Posterior cingulate gyrus (tissue), 11 donors: ENCODE results near the gene SCN1A.
"Not testable (repeated sequence)": the region's sequence is repeated elsewhere in the genome, so short reads cannot be mapped to it uniquely, and the experiment has no call there.

ENCODE experiments used
- DNase-seq, 10 donors: peaks; one replicate each; pipeline versions ENCODE4 v3.0.0 to v3.0.0-alpha.2; 2020 to 2021; ENCODE audit warnings: mixed read lengths in 3 of 10
- intact Hi-C: fragments of 100-400 bp; cut with DNase I; formaldehyde crosslinking; loops from one replicate; pipeline ENCODE4 v1.15.1; 2023

Gene SCN1A

GRCh38 chr2:166000401-166000800, 127.4 kb downstream of the SCN1A start:
- intact Hi-C loops, result no loop called here
- DNase-seq, result no peak

- intact Hi-C loops, result no loop called here
- DNase-seq, result no peak
Observed at GRCh38 chr2:165990846-165991245, 137.0 kb downstream of the SCN1A start.

- DNase-seq, result no peak
Observed at GRCh38 chr2:165989851-165990250, 138.0 kb downstream of the SCN1A start.

GRCh38 chr2:165985120-165985519, 142.7 kb downstream of the SCN1A start:
- no peak for DNase-seq
- intact Hi-C loops, result no loop called here

More at GRCh38 chr2:165989851-165990250, 138.0 kb downstream of the SCN1A start:
- intact Hi-C loops, result no loop called here

GRCh38 chr2:165972161-165972560, 155.7 kb downstream of the SCN1A start:
- DNase-seq, result peak in 1 of 10 donors; percentile 5
- intact Hi-C loops, result not testable (repeated sequence)

- no peak for DNase-seq
Observed at GRCh38 chr2:165970663-165971062, 157.2 kb downstream of the SCN1A start.

GRCh38 chr2:165969227-165969626, 158.6 kb downstream of the SCN1A start:
- DNase-seq, result no peak
- intact Hi-C loops, result no loop called here

More at GRCh38 chr2:165970663-165971062, 157.2 kb downstream of the SCN1A start:
- intact Hi-C loops, result no loop called here

- intact Hi-C loops, result no loop called here
- peak in 1 of 10 donors; percentile 17 for DNase-seq
Observed at GRCh38 chr2:165967746-165968145, 160.1 kb downstream of the SCN1A start.

- intact Hi-C loops, result no loop called here
- no peak for DNase-seq
Observed at GRCh38 chr2:165961818-165962217, 166.0 kb downstream of the SCN1A start.

GRCh38 chr2:165959371-165959770, 168.4 kb downstream of the SCN1A start:
- intact Hi-C loops, result loop anchor here (10.0 kb wide), 1 partner anchor 225 kb away; no protein-coding TSS in a partner anchor
- no peak for DNase-seq

- intact Hi-C loops, result loop anchor here (10.0 kb wide), 1 partner anchor 226 kb away; no protein-coding TSS in a partner anchor
- DNase-seq, result no peak
Observed at GRCh38 chr2:165958313-165958960, 169.4 kb downstream of the SCN1A start.

GRCh38 chr2:165957030-165957675, 170.7 kb downstream of the SCN1A start:
- intact Hi-C loops, result loop anchor here (10.0 kb wide), 1 partner anchor 228 kb away; no protein-coding TSS in a partner anchor
- peak in 2 of 10 donors; percentile 62 to 71 for DNase-seq

GRCh38 chr2:165953655-165954606, 173.9 kb downstream of the SCN1A start, which contains the start of gene TTC21B:
Gene TTC21B (minus strand): TSS chr2:165953776. CDS start chr2:165953705, 71 bp downstream.
- peak; percentile 91 to 99 (median 96) for DNase-seq
- intact Hi-C loops, result loop anchor here (2.0 to 10.0 kb wide), 2 partner anchors 175 to 231 kb away; partner anchors contain the start of gene SCN1A

GRCh38 chr2:165953306-165953654, 174.5 kb downstream of the SCN1A start:
- DNase-seq, result no peak
- intact Hi-C loops, result loop anchor here (2.0 to 10.0 kb wide), 2 partner anchors 176 to 232 kb away; partner anchors contain the start of gene SCN1A

- intact Hi-C loops, result loop anchor here (2.0 to 10.0 kb wide), 2 partner anchors 176 to 232 kb away; partner anchors contain the start of gene SCN1A
- DNase-seq, result no peak
Observed at GRCh38 chr2:165952741-165953211, 175.0 kb downstream of the SCN1A start.

GRCh38 chr2:165952085-165952484, 175.7 kb downstream of the SCN1A start:
- intact Hi-C loops, result loop anchor here (2.0 to 10.0 kb wide), 2 partner anchors 177 to 233 kb away; partner anchors contain the start of gene SCN1A
- DNase-seq, result no peak

- intact Hi-C loops, result loop anchor here (10.0 kb wide), 1 partner anchor 234 kb away; no protein-coding TSS in a partner anchor
- DNase-seq, result no peak
Observed at GRCh38 chr2:165950438-165950837, 177.4 kb downstream of the SCN1A start.

- intact Hi-C loops, result no loop called here
- no peak for DNase-seq
Observed at GRCh38 chr2:165941827-165942226, 186.0 kb downstream of the SCN1A start.

GRCh38 chr2:165938237-165938636, 189.6 kb downstream of the SCN1A start:
- intact Hi-C loops, result no loop called here
- DNase-seq, result no peak
